CD14-positive monocyte (primary cell): ENCODE measurements around the gene ATG4D. TPM values are rescaled to one million over a fixed set of nuclear protein-coding genes. Genes with fewer than 3 reads are reported as not detected.
A peak's percentile ranks its signal among the peaks of the same experiment; 100 is the strongest.

Source experiments
- DNase-seq, 3 donors: peaks; one replicate each; pipeline ENCODE4 v3.0.0-alpha.2; 2011 to 2022
- H2AFZ ChIP-seq: 2 replicates; pipeline ENCODE4 v1.6.0; 2012; ENCODE audit warnings: mild to moderate bottlenecking, low read depth, low read length, inconsistent platforms; ENCODE audit not compliant: insufficient read depth, poor library complexity, severe bottlenecking
- H3K27ac ChIP-seq, 2 donors: 1 replicate in 1 of 2; 2 replicates in 1 of 2; pipeline ENCODE4 v1.5.1; 2012 to 2013; ENCODE audit warnings: low read length in 2 of 2, control low read depth in 1 of 2, inconsistent platforms in 1 of 2, low read depth in 1 of 2, mild to moderate bottlenecking in 1 of 2
- H3K27me3 ChIP-seq, 2 donors: one replicate each; pipeline versions ENCODE4 v1.6.0 to v1.6.1; 2011 to 2013; ENCODE audit warnings: low read length in 2 of 2; ENCODE audit not compliant: control insufficient read depth in 2 of 2, insufficient read depth in 2 of 2
- H3K36me3 ChIP-seq, 2 donors: replicated peaks in 1 of 2; 1 replicate in 1 of 2; 2 replicates in 1 of 2; pipeline versions ENCODE4 v1.5.1 to v1.6.1; 2012 to 2013; ENCODE audit warnings: low read length in 2 of 2, control low read depth in 1 of 2, inconsistent platforms in 1 of 2, mild to moderate bottlenecking in 1 of 2; ENCODE audit not compliant: insufficient read depth in 2 of 2, control insufficient read depth in 1 of 2
- H3K4me1 ChIP-seq, 2 donors: 1 replicate in 1 of 2; 2 replicates in 1 of 2; pipeline versions ENCODE4 v1.5.1 to v1.6.1; 2012 to 2013; ENCODE audit warnings: low read length in 2 of 2, control low read depth in 1 of 2, inconsistent platforms in 1 of 2, mild to moderate bottlenecking in 1 of 2, moderate library complexity in 1 of 2; ENCODE audit not compliant: insufficient read depth in 2 of 2, control insufficient read depth in 1 of 2
- H3K4me2 ChIP-seq: replicated peaks from 2 replicates; pipeline ENCODE3; 2012; ENCODE audit warnings: low read length, moderate library complexity, mild to moderate bottlenecking; ENCODE audit not compliant: poor library complexity, severe bottlenecking; ENCODE audit errors: extremely low read depth
- H3K4me3 ChIP-seq, 3 experiments: fragments of 200-600 bp in 1 of 3; sonication (generic) in 1 of 3; replicated peaks in 1 of 3; 1 replicate in 2 of 3; 2 replicates in 1 of 3; pipeline ENCODE4 v1.5.1; 2011 to 2013; ENCODE audit warnings: low read length in 3 of 3, mild to moderate bottlenecking in 3 of 3, control low read depth in 2 of 3, low read depth in 2 of 3, inconsistent platforms in 1 of 3, moderate library complexity in 1 of 3
- H3K79me2 ChIP-seq: 2 replicates; pipeline ENCODE4 v1.6.0; 2012; ENCODE audit warnings: mild to moderate bottlenecking, control low read depth, inconsistent platforms, low read length, moderate library complexity; ENCODE audit not compliant: insufficient read depth
- H3K9ac ChIP-seq: 2 replicates; pipeline ENCODE4 v1.6.0; 2017; ENCODE audit warnings: low read length, mild to moderate bottlenecking; ENCODE audit not compliant: insufficient read depth, poor library complexity, severe bottlenecking
- H3K9me3 ChIP-seq, 2 donors: replicated peaks in 1 of 2; 1 replicate in 1 of 2; 2 replicates in 1 of 2; pipeline versions ENCODE4 v1.5.1 to v1.6.1; 2012 to 2013; ENCODE audit warnings: low read length in 2 of 2, control low read depth in 1 of 2; ENCODE audit not compliant: control insufficient read depth in 1 of 2, insufficient read depth in 1 of 2
- H4K20me1 ChIP-seq: 2 replicates; pipeline ENCODE4 v1.6.0; 2012; ENCODE audit warnings: mild to moderate bottlenecking, low read length, control low read depth, moderate library complexity; ENCODE audit not compliant: insufficient read depth
- H3K27ac Mint-ChIP-seq, 7 donors: one replicate each; pipeline ENCODE4 v1.8.0; 2020; ENCODE audit warnings: mild to moderate bottlenecking in 7 of 7, mixed read lengths in 7 of 7, moderate library complexity in 6 of 7, inconsistent platforms in 2 of 7
- H3K27me3 Mint-ChIP-seq, 3 donors: one replicate each; pipeline ENCODE4 v1.8.0; 2021 to 2022; ENCODE audit warnings: low read depth in 3 of 3, mild to moderate bottlenecking in 3 of 3, mixed read lengths in 3 of 3, moderate library complexity in 3 of 3, inconsistent platforms in 1 of 3
- H3K36me3 Mint-ChIP-seq, 2 donors: one replicate each; pipeline ENCODE4 v1.8.0; 2020; ENCODE audit warnings: mixed read lengths in 2 of 2, inconsistent platforms in 1 of 2, mild to moderate bottlenecking in 1 of 2
- H3K4me1 Mint-ChIP-seq: one replicate; pipeline ENCODE4 v1.8.0; 2020; ENCODE audit warnings: mild to moderate bottlenecking, mixed read lengths
- H3K4me3 Mint-ChIP-seq, 2 donors: one replicate each; pipeline ENCODE4 v1.8.0; 2020; ENCODE audit warnings: mild to moderate bottlenecking in 2 of 2, mixed read lengths in 2 of 2, moderate library complexity in 1 of 2
- H3K9me3 Mint-ChIP-seq, 7 donors: one replicate each; pipeline ENCODE4 v1.8.0; 2020 to 2022; ENCODE audit warnings: mixed read lengths in 7 of 7, mild to moderate bottlenecking in 6 of 7, moderate library complexity in 6 of 7, inconsistent platforms in 2 of 7
- CTCF ChIP-seq: fragments of 200-600 bp; IDR thresholded peaks from one replicate; pipeline ENCODE4 v1.8.0; 2022; ENCODE audit warnings: antibody characterized with exemption, mild to moderate bottlenecking
- WGBS: methylation state at CpG from one replicate; pipeline ENCODE4 v1.1.5; 2013; ENCODE audit warnings: missing lambda C conversion rate; ENCODE audit not compliant: insufficient coverage; 5-methylcytosine and 5-hydroxymethylcytosine counted together
- intact Hi-C, 2 donors: fragments of 100-400 bp; cut with micrococcal nuclease; formaldehyde crosslinking; loops; one replicate each; pipeline versions ENCODE4 v1.15.0 to v1.15.1; 2023
- polyA plus RNA-seq, 3 donors: library from polyadenylated mRNA; depleted of rRNA in 1 of 3; unstranded in 2 of 3; stranded (reverse) in 1 of 3; fragments of 300-500 nt in 2 of 3; fragments of >200 nt in 1 of 3; fragmentation: Illumina TruSeq in 2 of 3; gene quantifications; 1 replicate in 2 of 3; 2 replicates in 1 of 3; pipeline ENCODE4 v1.2.3, GENCODE V29; 2012 to 2021

ATG4D gene
- polyA plus RNA-seq, 3 donors, result 10.7 to 52.8 (median 11.9) TPM

GRCh38 chr19:10557603-10558197, 14.0 kb downstream of the ATG4D start:
- peaks cover 77 to 98% of the 10 kb centered on the region in 2 donors for H3K36me3 ChIP-seq
- H3K9ac ChIP-seq, result no peak overlapping the region
- peaks cover 34% of the 10 kb centered on the region for H4K20me1 ChIP-seq
- intact Hi-C loops, result no loop called here
- peaks cover 5 to 6% of the 10 kb centered on the region in 2 donors for H3K4me1 ChIP-seq
- Mint-ChIP-seq H3K4me3 (no peak overlapping the region), H3K36me3 (peaks cover 73 to 89% of the 10 kb centered on the region in 2 donors), H3K9me3 (no peaks in the 10 kb centered on the region), H3K27ac (peak overlapping the region in 2 of 7 donors; percentile 7 to 74), H3K4me1 (peaks cover 15% of the 10 kb centered on the region), H3K27me3 (no peaks in the 10 kb centered on the region)
- 94% methylated on average over 33 of the region's 33 CpGs for WGBS
- H3K27ac ChIP-seq, result no peak overlapping the region
- H3K4me2 ChIP-seq, result no peak overlapping the region
- no peak overlapping the region for H2AFZ ChIP-seq
- H3K79me2 ChIP-seq, result peaks cover 12% of the 10 kb centered on the region
- no peak for TF ChIP-seq CTCF
- no peaks in the 10 kb centered on the region for H3K27me3 ChIP-seq
- H3K4me3 ChIP-seq, result no peak overlapping the region
- H3K9me3 ChIP-seq, result no peaks in the 10 kb centered on the region
- DNase-seq, result no peak

GRCh38 chr19:10560154-10560553, 16.4 kb downstream of the ATG4D start:
- Histone ChIP-seq H3K9ac (no peak overlapping the region), H3K27ac (no peak overlapping the region), H4K20me1 (peaks cover 19% of the 10 kb centered on the region), H3K79me2 (peaks cover 18% of the 10 kb centered on the region), H3K36me3 (peaks cover 54 to 75% of the 10 kb centered on the region in 2 donors), H3K4me3 (no peak overlapping the region), H3K4me2 (no peak overlapping the region), H3K27me3 (no peaks in the 10 kb centered on the region), H2AFZ (no peak overlapping the region), H3K9me3 (no peaks in the 10 kb centered on the region), H3K4me1 (peaks cover 9 to 12% of the 10 kb centered on the region in 2 donors)
- H3K9me3 Mint-ChIP-seq, result no peaks in the 10 kb centered on the region
- H3K27ac Mint-ChIP-seq, result no peak overlapping the region
- intact Hi-C loops, result loop anchor here (2.0 to 10.0 kb wide), 3 partner anchors 15 to 155 kb away; partner anchors contain the start of gene CDC37 (in 1 of the 2)
- peaks cover 53 to 66% of the 10 kb centered on the region in 2 donors for H3K36me3 Mint-ChIP-seq
- H3K4me3 Mint-ChIP-seq, result no peak overlapping the region
- no peak for TF ChIP-seq CTCF
- no CpG with 5 or more reads among the region's 7 CpGs for WGBS
- DNase-seq, result no peak
- no peaks in the 10 kb centered on the region for H3K27me3 Mint-ChIP-seq
- peaks cover 16% of the 10 kb centered on the region for H3K4me1 Mint-ChIP-seq
